HepG2 (cell line): ENCODE results near the gene ZBTB7C. TPM values are rescaled to one million over a fixed set of nuclear protein-coding genes. Genes with fewer than 3 reads are reported as not detected.

Experiments
- BORCS8-MEF2B ChIP-seq: sonication (generic); formaldehyde crosslinking; IDR thresholded peaks from 2 replicates; pipeline ENCODE4 v1.8.0; 2022; ENCODE audit warnings: mild to moderate bottlenecking, missing genetic modification reagents
- FOXA1 ChIP-seq, 2 experiments: fragments of 450-650 bp in 1 of 2; sonication (generic) in 1 of 2; formaldehyde crosslinking in 1 of 2; IDR thresholded peaks; 2 replicates each; pipeline versions ENCODE4 v1.4.0 to v1.6.1; 2016 to 2020; ENCODE audit warnings: missing genetic modification reagents in 1 of 2
- FOXK1 ChIP-seq: sonication (generic); formaldehyde crosslinking; IDR thresholded peaks from 2 replicates; pipeline ENCODE4 v1.4.0; 2020; ENCODE audit warnings: low read depth, missing genetic modification reagents, borderline replicate concordance
- GATAD2A ChIP-seq: IDR thresholded peaks from 2 replicates; pipeline ENCODE4 v1.6.1; 2016
- HOXA7 ChIP-seq: sonication (generic); formaldehyde crosslinking; IDR thresholded peaks from 2 replicates; pipeline ENCODE4 v1.8.1; 2022; ENCODE audit warnings: mild to moderate bottlenecking, missing genetic modification reagents, moderate library complexity
- KDM5A ChIP-seq: fragments of 200-600 bp; sonication (generic); IDR thresholded peaks from 2 replicates; pipeline ENCODE4 v1.7.0; 2018; ENCODE audit warnings: antibody characterized with exemption, mild to moderate bottlenecking, low read length, borderline replicate concordance
- MXD4 ChIP-seq: IDR thresholded peaks from 2 replicates; pipeline ENCODE4 v1.6.1; 2016; ENCODE audit warnings: mild to moderate bottlenecking, missing biosample characterization, missing genetic modification reagents
- NBN ChIP-seq: fragments of 450-650 bp; conservative IDR thresholded peaks from 2 replicates; pipeline ENCODE4 v1.6.1; 2017
- RARG ChIP-seq: sonication (generic); formaldehyde crosslinking; IDR thresholded peaks from 2 replicates; pipeline ENCODE4 v1.4.0; 2020; ENCODE audit warnings: low read depth, mild to moderate bottlenecking, missing genetic modification reagents
- SOX6 ChIP-seq, 2 experiments: fragments of 450-650 bp in 1 of 2; sonication (generic) in 1 of 2; formaldehyde crosslinking in 1 of 2; IDR thresholded peaks; 2 replicates each; pipeline versions ENCODE4 v1.4.0 to v1.6.1; 2017 to 2020; ENCODE audit warnings: antibody characterized with exemption in 1 of 2, mild to moderate bottlenecking in 1 of 2, missing genetic modification reagents in 1 of 2
- U2AF1 ChIP-seq: fragments of 200-400 bp; formaldehyde crosslinking; optimal IDR thresholded peaks from 2 replicates; pipeline ENCODE3; 2017; ENCODE audit warnings: mild to moderate bottlenecking, low read depth, low read length
- YY1 ChIP-seq: IDR thresholded peaks from 2 replicates; pipeline ENCODE4 v1.6.1; 2011; ENCODE audit warnings: low read length, low read depth, moderate library complexity, mild to moderate bottlenecking; ENCODE audit not compliant: insufficient read depth, insufficient replicate concordance
- ZMYM4 ChIP-seq: sonication (generic); formaldehyde crosslinking; IDR thresholded peaks from 2 replicates; pipeline ENCODE4 v1.8.1; 2023; ENCODE audit warnings: mild to moderate bottlenecking, missing genetic modification reagents
- ZNF552 ChIP-seq: sonication (generic); formaldehyde crosslinking; IDR thresholded peaks from 2 replicates; pipeline ENCODE4 v1.9.0; 2022; ENCODE audit warnings: missing genetic modification reagents, mild to moderate bottlenecking, borderline replicate concordance
- ZNF557 ChIP-seq: sonication (generic); formaldehyde crosslinking; IDR thresholded peaks from 2 replicates; pipeline ENCODE4 v1.4.0; 2020; ENCODE audit warnings: missing genetic modification reagents
- ZNF567 ChIP-seq: sonication (generic); formaldehyde crosslinking; IDR thresholded peaks from 2 replicates; pipeline ENCODE4 v1.8.1; 2023; ENCODE audit warnings: mild to moderate bottlenecking, missing genetic modification reagents, borderline replicate concordance
- ZNF747 ChIP-seq: sonication (generic); formaldehyde crosslinking; IDR thresholded peaks from 2 replicates; pipeline ENCODE4 v1.8.1; 2023; ENCODE audit warnings: missing genetic modification reagents, mild to moderate bottlenecking, borderline replicate concordance
- ZNF776 ChIP-seq: sonication (generic); formaldehyde crosslinking; IDR thresholded peaks from 2 replicates; pipeline ENCODE4 v1.4.0; 2020; ENCODE audit warnings: mild to moderate bottlenecking, missing genetic modification reagents
- ZSCAN20 ChIP-seq: sonication (generic); formaldehyde crosslinking; IDR thresholded peaks from 2 replicates; pipeline ENCODE4 v1.4.0; 2020; ENCODE audit warnings: missing genetic modification reagents, mild to moderate bottlenecking, borderline replicate concordance
- polyA plus RNA-seq, 8 experiments: library from polyadenylated mRNA; depleted of rRNA in 3 of 8; stranded (reverse) in 7 of 8; unstranded in 1 of 8; fragments of >200 nt; fragmentation: Illumina TruSeq in 4 of 8; extraction: Trizol in 4 of 8; gene quantifications; 2 replicates each; pipeline versions ENCODE4 v1.2.1 to v1.2.3, GENCODE V29; 2011 to 2016; ENCODE audit warnings: low read depth in 4 of 8, missing spikeins in 1 of 8, mixed read lengths in 1 of 8; ENCODE audit not compliant: insufficient read depth in 1 of 8
- total RNA-seq, 5 experiments: library from RNA; depleted of rRNA; stranded (reverse); fragments of >200 nt; fragmentation: Illumina TruSeq; extraction: Trizol; gene quantifications; 2 replicates each; pipeline ENCODE4 v1.2.3, GENCODE V29; 2016; ENCODE audit warnings: low read depth in 1 of 5
- TF ChIP-seq, protein P1 (sequence below): sonication (generic); formaldehyde crosslinking; IDR thresholded peaks from 2 replicates; pipeline ENCODE4 v1.9.0; 2021; ENCODE audit warnings: missing genetic modification reagents, borderline replicate concordance
- TF ChIP-seq, protein P2 (sequence below): sonication (generic); formaldehyde crosslinking; IDR thresholded peaks from 2 replicates; pipeline ENCODE4 v1.5.1; 2020; ENCODE audit warnings: missing genetic modification reagents, mild to moderate bottlenecking, borderline replicate concordance
- TF ChIP-seq, protein P3 (sequence below): sonication (generic); IDR thresholded peaks from 2 replicates; pipeline ENCODE4 v1.6.1; 2016; ENCODE audit warnings: low read depth, borderline replicate concordance
- TF ChIP-seq, protein P4 (sequence below): sonication (generic); formaldehyde crosslinking; IDR thresholded peaks from 2 replicates; pipeline ENCODE4 v1.4.0; 2020; ENCODE audit warnings: missing genetic modification reagents

Gene ZBTB7C
- total and polyA plus RNA-seq, 2 of the 13 experiments (the other 11 are each of a cell fraction or from before 2014, with no cell fraction given): 0.01 to 0.04 TPM

DNA sequence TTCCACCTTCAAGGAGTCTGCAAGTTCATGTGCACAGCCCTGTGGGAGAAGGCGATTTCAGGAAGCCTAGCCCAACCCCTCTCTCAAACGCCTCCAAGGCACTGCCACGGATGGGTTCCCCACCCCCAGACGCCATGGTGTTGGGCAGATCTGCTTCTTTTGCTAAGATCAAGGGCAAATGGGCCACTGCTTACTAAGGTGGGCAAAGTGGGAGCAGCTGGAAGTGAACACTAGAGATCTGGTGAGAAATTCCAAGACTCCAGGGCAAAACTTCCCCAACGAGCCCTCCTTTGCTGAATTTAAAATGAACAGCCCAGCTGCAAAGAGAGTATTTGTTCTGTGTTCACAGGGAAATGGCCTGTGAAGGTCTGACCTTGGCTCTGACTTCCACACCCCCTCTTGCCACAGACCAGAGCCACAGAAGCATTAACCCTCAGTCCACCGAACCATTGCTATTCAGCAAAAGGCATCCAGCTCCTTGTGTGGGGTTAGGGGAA is 45.1 kb upstream of the ZBTB7C start (continued):
- TF ChIP-seq, protein P1, sequence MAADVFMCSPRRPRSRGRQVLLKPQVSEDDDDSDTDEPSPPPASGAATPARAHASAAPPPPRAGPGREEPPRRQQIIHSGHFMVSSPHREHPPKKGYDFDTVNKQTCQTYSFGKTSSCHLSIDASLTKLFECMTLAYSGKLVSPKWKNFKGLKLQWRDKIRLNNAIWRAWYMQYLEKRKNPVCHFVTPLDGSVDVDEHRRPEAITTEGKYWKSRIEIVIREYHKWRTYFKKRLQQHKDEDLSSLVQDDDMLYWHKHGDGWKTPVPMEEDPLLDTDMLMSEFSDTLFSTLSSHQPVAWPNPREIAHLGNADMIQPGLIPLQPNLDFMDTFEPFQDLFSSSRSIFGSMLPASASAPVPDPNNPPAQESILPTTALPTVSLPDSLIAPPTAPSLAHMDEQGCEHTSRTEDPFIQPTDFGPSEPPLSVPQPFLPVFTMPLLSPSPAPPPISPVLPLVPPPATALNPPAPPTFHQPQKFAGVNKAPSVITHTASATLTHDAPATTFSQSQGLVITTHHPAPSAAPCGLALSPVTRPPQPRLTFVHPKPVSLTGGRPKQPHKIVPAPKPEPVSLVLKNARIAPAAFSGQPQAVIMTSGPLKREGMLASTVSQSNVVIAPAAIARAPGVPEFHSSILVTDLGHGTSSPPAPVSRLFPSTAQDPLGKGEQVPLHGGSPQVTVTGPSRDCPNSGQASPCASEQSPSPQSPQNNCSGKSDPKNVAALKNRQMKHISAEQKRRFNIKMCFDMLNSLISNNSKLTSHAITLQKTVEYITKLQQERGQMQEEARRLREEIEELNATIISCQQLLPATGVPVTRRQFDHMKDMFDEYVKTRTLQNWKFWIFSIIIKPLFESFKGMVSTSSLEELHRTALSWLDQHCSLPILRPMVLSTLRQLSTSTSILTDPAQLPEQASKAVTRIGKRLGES: 0 out of 2 replicates have a peak, but pooled peaks have one; percentile 27
- no peak for TF ChIP-seq ZNF552
- no peak for TF ChIP-seq U2AF1
- no peak for TF ChIP-seq MXD4 (CRISPR knock-in tag)
- 0 out of 2 replicates have a peak, but pooled peaks have one; percentile 14 for TF ChIP-seq FOXK1
- TF ChIP-seq ZNF776 (CRISPR knock-in tag): no peak
- TF ChIP-seq, protein P2, sequence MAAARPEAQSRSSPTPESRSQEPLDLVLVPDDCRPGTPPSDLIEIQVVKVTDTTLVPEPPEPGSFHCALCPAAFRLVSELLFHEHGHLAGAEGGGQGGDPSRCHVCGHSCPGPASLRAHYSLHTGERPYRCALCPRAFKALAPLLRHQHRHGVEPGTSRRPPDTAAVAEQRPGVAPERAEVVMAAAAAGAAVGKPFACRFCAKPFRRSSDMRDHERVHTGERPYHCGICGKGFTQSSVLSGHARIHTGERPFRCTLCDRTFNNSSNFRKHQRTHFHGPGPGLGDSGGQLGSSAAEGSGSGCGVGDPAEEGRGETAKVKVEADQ (CRISPR knock-in tag): no peak
- TF ChIP-seq, protein P3, sequence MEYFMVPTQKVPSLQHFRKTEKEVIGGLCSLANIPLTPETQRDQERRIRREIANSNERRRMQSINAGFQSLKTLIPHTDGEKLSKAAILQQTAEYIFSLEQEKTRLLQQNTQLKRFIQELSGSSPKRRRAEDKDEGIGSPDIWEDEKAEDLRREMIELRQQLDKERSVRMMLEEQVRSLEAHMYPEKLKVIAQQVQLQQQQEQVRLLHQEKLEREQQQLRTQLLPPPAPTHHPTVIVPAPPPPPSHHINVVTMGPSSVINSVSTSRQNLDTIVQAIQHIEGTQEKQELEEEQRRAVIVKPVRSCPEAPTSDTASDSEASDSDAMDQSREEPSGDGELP: peak; percentile 74; the same call in 1 of the 2 replicates
- peak; percentile 35; the same call in 1 of the 2 replicates for TF ChIP-seq BORCS8-MEF2B (CRISPR knock-in tag)
- no peak for TF ChIP-seq ZNF567 (CRISPR knock-in tag)
- no peak for TF ChIP-seq SOX6 (IDR thresholded peaks at IDR 0.05)
- no peak for TF ChIP-seq SOX6 (CRISPR knock-in tag; IDR thresholded peaks at IDR 0.05)
- TF ChIP-seq HOXA7 (CRISPR knock-in tag): no peak
- TF ChIP-seq ZMYM4: peak; percentile 74
- TF ChIP-seq FOXA1 (IDR thresholded peaks at IDR 0.05): no peak
- TF ChIP-seq FOXA1 (CRISPR knock-in tag; IDR thresholded peaks at IDR 0.05): no peak
- TF ChIP-seq KDM5A: no peak
- TF ChIP-seq GATAD2A: peak; percentile 80
- TF ChIP-seq ZSCAN20: no peak
- no peak; the same call in 1 of the 2 replicates for TF ChIP-seq ZNF747 (CRISPR knock-in tag)
- no peak for TF ChIP-seq NBN
- TF ChIP-seq, protein P4, sequence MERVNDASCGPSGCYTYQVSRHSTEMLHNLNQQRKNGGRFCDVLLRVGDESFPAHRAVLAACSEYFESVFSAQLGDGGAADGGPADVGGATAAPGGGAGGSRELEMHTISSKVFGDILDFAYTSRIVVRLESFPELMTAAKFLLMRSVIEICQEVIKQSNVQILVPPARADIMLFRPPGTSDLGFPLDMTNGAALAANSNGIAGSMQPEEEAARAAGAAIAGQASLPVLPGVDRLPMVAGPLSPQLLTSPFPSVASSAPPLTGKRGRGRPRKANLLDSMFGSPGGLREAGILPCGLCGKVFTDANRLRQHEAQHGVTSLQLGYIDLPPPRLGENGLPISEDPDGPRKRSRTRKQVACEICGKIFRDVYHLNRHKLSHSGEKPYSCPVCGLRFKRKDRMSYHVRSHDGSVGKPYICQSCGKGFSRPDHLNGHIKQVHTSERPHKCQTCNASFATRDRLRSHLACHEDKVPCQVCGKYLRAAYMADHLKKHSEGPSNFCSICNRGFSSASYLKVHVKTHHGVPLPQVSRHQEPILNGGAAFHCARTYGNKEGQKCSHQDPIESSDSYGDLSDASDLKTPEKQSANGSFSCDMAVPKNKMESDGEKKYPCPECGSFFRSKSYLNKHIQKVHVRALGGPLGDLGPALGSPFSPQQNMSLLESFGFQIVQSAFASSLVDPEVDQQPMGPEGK (CRISPR knock-in tag): peak; percentile 45; the same call in 1 of the 2 replicates
- TF ChIP-seq RARG (CRISPR knock-in tag): no peak
- TF ChIP-seq ZNF557 (CRISPR knock-in tag): no peak
- no peak for TF ChIP-seq YY1
